NCI-H460 (cell line): ENCODE data around the gene FAM180A. TPM values are rescaled to one million over a fixed set of nuclear protein-coding genes. Genes with fewer than 3 reads are reported as not detected.
A peak's percentile ranks its signal among the peaks of the same experiment; 100 is the strongest.

Experiments
- DNase-seq: peaks from one replicate; pipeline ENCODE4 v3.0.0-alpha.2; 2016; ENCODE audit warnings: low read depth; ENCODE audit errors: extremely low read depth
- total RNA-seq: library from RNA; depleted of rRNA; stranded (reverse); fragments of >200 nt; shearing (Covaris generic); gene quantifications from 2 replicates; pipeline ENCODE4 v1.2.3, GENCODE V29; 2014

Gene FAM180A
- total RNA-seq, 1 experiment from 2014 or later = not detected

DNA sequence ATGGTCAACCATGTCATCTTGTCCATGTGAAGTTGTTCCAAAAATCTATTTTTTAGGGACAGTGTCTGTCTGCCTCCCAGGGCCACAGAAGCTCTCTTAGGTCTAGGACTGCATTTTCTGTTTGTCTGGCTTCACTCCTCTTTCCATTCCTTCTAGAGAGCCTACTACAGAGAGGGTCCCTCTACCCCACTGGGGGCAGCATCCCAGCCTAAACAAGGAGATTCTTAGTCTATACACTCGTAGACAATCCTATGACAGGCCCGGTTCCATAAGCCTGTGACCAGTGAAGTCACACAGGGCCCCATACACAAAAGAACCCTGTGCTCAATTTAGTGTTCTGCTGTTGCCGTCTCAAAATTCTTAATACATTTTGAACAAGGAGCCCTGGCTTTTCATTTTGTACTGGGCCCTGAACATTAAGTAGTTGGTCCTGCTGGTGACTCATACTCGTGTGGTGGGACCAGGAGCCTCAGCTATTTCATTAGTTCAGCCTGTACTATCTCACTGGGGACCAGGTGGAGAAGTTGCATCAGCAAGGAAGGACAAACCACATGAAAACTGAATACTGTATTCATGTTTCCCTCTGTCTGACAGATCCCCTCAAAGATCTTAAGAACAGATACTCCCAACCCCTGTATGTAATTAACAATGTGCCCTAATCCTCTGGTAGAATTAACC, 23.5 kb upstream of the FAM180A start:
- DNase-seq = no peak

DNA sequence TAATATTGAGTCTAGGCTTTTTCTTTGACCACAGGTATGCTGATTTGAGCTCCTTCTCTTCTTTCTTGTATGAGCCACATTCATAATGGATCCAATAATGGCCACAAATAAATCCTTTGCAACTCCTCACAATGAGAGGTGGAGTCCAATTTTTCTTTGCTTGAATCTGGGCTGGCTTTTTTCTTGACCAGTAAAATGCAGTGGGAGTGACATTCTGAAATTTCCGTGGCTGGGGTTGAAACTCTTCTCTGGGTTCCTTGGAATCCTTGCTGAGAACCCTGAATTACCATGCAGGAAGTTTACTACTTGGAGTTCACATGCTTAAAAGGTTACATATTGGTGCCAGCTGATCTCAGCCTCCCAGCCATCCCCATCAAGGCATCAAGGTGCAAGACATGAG, 22.4 kb upstream of the FAM180A start:
- no peak for DNase-seq

DNA sequence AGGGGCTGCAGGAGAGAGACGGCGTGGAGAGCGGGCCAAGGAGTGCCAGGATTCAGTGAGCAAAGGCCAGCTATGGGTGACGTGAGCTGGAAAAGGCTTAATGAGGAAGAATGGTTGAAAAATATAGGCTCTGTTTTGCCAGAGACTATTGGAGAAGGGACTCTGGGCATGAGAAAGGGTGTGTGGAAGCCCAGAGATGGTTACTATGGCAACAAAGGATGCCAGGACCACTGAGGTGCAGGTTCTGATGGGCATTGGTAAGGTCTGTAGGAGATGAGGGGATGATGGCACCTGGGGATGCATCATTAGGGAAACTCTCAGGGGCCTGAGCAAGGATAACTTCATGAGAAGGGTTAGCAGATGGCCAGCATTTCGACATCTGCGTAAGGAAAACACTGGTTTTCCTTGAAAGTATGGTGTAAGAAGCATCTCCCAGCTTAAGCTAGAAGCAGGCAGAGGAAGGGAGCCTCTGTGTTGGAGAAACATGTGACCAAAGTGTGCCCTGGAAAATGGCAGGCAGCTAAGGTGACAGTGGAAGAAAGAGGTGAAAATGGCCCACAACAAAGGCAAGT, 21.6 kb upstream of the FAM180A start:
- no peak for DNase-seq

DNA sequence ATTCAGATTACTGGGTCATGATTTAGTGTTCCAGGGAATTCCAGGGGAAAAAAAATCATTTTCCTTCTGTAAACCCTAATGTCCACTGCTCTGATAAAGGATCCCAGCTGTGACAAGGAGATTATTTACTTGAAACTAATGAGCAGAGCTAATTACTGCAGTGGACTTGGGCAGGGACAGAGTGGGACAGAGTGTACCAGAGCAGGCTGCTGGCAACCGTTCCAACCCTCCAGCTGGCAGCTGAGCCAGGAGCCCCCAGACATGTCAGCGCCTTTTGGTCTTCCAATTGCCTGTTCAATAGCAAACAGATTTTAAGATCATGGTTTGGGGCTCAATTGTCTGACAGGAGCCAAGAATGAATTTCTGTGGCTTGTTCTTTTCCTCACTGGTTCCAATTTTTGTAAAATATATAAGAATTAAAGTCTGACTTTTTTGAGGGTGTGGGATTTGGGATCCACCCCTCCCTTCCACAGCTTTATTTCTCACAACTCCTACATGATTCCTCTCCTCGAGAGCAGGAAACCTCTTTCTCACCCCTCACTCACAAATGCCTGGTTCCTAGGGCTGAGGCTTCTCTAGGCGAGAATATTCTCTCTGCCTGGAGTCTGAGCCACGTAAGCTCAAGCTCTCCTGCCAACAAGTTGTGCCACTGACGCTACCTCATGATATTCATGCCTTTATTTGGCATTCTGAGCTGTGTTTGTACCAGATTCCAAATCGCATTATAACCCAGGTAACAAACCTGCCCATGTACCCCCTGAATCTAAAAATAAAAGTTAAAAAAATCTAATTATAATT, 20.6 kb upstream of the FAM180A start:
- DNase-seq = no peak

DNA sequence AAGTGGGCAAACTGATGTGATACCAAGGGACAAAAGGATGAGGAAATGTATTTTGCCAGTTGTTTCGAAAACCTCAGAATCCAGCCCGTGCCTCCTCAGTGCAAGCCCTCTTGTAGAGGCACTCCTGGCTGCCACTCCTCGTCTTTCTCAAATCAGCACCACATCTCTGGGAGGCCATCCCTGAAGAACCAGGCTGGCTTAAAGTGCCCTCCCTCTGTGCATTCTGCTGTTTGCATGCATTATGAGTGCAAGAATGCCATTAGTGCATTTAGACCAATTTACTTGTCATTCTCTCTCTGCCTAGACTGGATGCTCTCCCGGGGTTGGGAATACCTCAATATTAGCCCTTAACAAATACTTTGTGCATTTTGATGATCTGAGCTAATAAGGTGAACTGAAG, 19.9 kb upstream of the FAM180A start:
- DNase-seq = no peak

DNA sequence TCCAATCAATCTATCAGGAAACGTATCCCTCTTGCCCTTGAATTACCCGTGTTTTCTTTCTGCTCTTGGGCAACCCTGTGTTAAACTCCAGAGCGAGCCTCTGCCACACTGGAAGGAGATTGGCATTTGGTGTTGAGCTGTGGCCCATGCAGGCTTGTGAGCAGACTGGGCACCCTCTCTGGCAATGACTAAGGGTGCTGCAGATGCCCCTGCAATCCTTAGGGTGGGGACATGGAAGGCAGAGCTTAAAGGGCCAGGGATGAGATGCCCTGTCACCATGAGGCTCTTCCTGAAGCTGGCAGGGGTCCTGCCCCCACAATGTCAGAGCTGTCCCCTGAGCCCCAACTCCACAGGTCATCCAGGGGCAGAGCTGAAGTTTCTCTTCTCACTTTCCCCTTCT, 19.5 kb upstream of the FAM180A start:
- DNase-seq = no peak

DNA sequence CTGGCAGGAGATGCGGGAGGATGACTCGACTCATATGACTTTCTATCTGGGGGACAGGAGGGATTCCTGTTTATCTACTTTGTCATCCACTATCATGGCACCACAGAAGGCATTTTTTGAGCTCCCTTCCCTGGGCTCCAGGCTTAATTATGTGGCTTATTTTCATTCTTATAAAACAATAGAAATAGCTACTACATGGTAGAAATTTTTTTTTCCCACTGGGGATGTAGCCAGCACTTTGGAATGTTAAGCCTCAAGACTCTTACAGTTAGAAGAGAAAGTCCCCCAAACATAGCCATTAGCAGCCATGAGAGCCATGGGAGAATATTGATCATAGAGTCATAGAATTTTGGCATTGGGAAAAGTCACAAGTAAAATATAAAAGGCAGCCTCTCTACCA, 14.6 kb upstream of the FAM180A start:
- DNase-seq = no peak

DNA sequence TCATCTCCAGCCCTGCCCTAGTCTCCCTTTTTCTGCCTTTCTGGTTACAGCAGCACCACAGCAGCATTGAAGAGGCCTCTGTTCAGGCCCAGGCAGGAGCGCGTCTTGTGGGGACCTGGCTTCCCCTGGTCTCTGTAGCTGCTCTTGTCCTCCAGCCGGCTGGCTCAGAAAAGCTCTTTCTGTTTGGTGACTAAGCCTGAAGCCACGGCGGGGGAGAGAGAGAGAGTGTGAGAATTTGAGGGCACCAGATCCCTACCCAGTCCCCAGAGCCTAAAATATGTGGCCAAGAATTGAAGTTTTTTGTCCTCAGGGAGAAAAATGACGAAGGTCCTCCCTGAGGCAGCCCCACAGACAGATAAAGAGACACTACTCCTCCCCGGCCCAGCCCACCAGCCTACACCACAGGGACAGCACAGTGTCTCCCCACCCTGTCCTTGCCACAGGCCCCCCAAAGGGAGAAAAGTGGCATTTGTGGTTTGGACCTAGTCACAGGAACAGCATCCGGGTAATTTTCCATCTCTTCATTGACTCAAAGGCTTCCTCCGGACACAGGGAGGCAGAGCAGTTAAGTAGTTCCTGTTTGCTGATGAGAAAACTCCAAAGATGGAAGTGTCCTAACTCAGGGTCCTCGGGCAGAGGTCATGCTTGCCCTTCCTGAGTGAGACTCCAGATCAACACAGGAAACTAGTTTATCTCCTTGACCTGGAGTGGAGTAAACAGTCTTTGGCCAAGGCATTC, 13.3 kb upstream of the FAM180A start:
- DNase-seq = no peak

DNA sequence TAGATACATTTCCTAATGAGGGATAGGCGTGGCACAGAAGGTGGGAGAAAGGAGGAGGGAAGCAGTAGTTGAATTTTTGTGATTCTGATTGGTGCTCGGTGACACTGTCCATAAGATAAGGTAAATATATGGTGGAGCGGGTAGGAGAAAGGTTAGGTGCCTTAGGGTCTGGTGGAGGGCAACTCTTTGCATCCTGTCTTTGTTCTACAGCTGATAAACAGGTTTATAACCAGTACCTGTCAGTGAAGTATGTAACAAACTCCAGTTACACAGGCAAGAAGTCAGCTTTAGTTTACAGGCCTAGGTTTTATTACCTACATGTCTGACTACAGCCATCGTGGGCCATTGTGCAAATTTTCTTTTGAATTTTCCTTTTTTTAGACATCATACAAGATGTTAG, 10.9 kb upstream of the FAM180A start:
- DNase-seq = no peak

DNA sequence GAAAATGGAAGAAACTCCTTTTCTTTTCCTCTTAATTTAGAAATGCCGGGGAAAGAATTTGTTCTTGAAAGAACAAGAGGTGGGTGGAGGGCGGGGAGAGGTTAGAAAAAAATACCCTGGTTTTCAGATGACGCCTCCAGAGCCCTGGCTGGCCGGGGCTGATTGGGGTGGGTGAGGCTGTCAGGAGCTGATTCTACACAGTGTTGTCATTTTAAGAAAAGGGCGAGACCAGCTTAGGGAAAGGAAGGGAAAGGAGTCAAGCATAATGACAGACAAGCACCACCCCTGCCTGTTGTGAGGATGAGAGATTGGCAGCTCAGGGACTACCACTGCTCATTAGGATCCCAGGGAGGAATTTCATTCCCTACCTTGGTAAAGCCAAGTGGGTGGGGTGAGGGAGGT, 9.9 kb upstream of the FAM180A start:
- no peak for DNase-seq

DNA sequence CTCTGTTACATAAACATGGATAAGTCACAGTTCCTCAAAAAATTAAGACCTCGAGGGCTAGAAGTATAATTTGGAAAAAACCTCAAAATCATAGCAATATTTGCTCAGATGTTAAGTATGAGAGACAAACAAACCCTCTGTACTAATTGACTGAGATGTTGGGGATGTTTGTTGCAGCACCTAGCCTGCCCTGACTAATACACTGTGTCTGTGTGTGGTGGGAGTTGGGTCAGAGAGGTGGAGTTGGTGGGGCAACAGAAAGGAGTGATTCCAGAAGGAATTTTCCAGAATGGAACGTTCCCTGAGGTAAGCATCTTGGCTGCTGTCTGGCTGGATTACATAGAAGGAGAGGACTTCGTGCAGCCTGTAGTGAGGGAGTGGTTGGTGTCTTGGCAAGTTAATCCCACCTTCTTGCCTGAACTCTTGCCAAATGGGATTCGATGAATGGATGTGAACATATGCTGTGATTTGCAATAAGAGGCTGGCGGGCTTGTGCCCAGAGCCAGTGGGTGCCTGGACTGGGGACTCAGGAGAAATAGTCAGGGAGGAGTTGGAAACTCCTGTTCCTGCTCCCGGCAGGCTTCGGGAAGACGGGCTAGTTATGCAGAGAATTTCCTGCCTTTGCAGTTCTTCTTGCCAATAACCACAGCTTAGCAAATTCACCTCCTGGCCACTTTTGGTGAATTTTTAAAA, 9.3 kb upstream of the FAM180A start:
- no peak for DNase-seq

DNA sequence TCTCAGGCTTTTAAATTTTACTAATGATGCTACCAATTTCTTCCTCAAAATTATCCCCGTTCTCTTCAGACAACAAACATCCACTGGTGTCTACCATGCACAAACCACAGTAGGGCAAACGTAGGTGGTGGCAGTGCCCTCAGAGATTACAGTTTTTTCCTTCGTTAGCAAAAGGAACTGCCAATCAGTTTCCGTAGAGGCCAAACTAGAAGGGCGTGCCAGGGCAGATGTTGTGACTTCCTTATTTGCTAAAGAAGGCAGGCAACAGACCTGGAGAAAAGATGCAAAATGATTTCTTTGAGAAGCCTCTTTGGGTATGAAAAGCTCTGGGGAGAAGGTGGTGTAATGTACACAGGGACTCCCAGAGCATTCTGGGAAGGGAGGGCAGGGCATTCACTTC, 7.6 kb upstream of the FAM180A start:
- DNase-seq = no peak

DNA sequence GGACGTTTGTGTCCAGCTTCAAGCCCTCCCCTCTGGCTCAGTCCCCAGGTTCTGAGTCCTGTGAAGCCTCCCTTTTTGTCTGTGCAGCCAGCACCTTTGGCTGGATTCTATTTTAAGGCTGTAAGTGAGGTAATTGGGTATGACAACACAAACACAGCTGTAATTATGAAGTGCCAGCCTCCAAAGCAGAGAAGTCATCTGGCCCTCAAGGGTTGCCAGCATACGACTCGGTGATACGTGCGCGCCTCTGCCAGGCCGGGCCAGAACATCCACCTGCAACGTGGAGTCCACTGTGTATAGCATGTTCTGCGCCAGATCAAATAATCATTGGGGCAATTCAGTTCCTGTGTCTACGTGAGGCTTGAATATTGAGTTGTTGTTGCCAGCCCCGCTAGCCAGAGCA, 6.7 kb upstream of the FAM180A start:
- DNase-seq = no peak

DNA sequence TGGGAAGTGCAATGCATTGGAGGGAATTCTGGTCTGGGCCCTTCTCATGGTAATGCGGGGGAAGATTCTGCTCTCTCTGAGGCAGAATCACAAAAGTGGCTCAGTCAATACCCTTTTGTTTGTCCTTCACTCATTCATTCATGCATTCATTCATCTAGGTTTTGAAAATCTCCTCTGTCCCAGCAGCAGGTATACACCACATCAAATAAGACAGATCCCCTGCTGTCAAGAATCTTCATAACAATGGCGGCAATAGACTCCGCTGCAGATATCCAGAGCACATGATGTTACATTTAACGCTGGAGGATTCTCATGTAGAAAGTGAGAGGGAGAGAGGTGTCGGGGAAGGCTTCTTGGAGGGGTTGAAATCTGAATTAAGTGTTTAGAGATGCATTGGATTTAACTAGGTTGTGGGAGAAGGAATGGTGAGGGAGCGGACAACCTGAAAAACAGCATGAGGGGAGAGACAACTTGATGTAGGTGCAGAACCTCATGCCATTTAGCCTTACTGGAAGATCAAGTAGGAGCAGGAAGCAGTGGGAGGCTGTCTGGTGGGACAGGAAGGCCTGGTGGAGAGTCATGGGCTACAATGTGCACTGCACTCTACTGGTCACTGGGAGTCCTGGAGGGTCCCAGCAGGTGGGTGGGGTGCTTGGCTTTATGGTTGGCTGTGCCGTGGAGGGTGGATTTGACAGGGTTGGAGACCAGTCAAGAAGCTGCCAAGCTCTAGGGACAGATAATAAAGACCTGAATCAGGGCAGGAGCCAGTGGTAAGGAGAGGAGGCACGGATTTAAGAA, 5.2 kb upstream of the FAM180A start:
- DNase-seq = no peak

DNA sequence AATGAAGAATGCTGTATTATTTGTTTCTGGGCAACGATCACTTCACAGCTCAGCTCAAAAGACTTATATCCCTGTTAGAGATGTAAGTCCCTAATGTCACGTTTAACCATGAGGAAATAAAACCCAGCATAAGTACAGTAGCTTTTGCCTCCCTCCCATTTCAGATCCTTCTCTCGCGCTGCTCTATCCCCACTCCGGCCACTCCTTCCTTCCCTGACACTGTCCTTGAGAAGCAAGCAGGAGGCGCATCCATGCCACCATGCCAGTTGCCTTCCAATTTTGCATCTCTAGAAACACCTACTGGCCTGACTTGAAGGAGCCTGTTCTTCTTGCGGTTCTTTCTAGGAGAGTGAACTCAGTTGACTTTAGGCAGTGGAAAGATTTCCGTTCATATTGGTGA, 1.2 kb downstream of the FAM180A start:
- DNase-seq = no peak

DNA sequence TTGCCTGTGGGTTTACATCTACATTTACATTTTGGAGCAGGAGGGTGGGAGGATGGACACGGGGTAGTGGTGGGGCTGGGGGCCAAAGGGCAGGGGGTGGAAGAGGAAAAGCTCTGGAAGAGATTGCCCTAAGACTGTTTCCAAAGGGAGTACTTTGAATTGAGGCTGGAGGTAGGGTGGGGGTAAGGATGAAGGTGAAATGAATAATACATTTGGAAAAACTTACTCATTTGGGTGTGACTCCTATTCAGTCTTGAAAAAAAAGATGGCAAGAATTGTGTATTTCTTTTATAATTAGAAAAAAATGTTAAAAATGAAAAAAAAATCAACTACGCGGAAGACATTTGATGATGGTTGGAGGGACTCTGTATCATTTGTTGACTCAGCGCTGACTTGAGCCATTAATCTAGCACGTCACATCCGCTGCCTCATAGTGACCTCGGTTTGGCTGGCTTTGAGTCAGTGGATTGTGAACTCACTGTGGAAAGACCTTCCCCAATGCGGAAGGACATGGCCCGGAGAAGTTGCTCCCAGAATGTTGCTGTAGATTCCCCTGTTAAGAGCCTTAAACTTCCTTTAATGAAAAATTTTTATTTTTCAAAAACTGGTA, 2.8 kb downstream of the FAM180A start:
- DNase-seq = peak; percentile 60

DNA sequence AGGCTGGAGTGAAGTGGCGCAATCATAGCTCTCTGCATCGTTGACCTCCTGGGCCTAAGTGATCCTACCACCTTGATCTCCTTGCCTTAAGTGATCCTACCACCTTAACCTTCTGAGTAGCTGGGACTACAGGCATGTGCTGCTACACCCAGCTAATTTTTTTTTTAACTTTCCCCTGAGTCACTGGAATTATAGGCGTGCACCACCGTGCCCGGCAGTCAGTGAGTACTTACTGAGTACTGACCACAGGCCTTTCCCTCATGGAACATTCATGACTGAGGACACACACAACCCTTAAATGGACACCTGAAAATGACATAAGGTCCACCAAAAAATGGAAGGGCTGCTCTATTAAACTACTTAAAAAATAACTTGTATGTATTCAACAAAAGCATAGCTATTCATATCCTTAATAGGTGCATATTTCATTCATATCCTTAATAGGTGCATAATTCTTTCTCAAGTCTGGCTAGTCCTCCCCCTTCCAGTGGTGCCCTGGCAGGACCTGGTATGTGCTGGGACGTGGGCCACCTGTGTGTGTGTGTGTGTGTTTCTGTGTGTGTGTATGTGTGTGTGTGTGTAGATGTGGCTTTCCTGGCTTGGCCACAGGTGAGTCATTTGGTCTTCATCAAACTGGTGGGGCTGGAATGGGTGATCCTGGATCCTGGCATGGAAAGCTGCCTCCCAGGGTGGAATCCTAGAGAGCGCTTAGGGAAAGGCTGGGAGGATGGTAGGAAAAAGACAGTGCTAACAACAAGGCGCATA, 3.5 kb downstream of the FAM180A start:
- no peak for DNase-seq

DNA sequence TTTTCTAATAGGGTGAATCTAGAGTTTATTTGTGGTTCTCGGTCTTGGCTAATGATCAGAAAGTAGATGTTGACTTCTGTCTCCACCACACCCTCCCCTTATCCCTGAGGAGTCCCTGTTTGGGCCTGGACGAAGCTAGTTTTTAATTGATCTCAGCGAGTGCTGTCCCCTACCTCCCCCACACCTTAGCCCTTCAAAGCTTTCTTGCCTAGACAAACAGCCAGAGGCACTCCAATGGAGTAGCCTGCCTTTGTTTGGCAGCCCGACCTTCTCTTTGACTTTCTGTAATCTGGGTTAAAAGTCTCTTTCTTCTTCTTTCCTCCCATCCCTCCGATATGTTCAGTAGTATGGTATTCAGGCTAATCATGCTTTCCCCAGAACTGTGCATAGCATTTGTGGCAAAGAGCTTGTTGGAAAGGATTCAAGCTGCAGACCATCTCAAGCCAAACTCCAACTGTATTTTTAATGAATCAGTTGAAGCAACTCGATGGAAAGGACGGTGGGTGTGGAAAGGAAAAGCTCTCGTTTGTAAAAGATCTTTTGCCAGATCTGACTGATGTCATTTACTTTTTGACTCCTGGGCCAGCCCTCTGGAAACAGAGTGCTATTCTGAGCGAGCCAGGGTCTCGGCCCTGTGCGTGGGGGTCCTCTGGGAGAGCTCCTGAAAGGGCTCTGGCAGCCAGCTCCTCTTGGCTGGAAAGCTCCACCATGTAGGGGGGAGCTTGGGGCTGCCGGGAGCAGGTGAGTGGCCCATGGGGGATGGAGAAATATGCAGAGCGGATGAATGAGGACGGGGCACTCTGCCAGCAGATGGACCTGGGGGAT, 4.5 kb downstream of the FAM180A start:
- no peak for DNase-seq
